Liver (tissue), 3 donors: ENCODE measurements around the gene ZRANB1.

ENCODE experiments used
- EGR1 ChIP-seq, 2 donors: IDR thresholded peaks; 2 replicates each; pipeline ENCODE4 v1.6.1; 2016 to 2018; ENCODE audit warnings: antibody characterized with exemption in 2 of 2, low read depth in 2 of 2
- FOXA1 ChIP-seq: IDR thresholded peaks from 2 replicates; pipeline ENCODE4 v1.6.1; 2016; ENCODE audit warnings: antibody characterized with exemption
- JUND ChIP-seq, 2 donors: IDR thresholded peaks; 2 replicates each; pipeline ENCODE4 v1.6.1; 2016; ENCODE audit warnings: antibody characterized with exemption in 2 of 2
- RXRA ChIP-seq, 2 donors: IDR thresholded peaks; 2 replicates each; pipeline ENCODE4 v1.6.1; 2017 to 2018; ENCODE audit warnings: antibody characterized with exemption in 2 of 2, mild to moderate bottlenecking in 1 of 2
- TAF1 ChIP-seq: conservative IDR thresholded peaks from 2 replicates; pipeline ENCODE4 v1.6.1; 2016; ENCODE audit warnings: antibody characterized with exemption, mild to moderate bottlenecking
- YY1 ChIP-seq: IDR thresholded peaks from 2 replicates; pipeline ENCODE4 v1.6.1; 2016; ENCODE audit warnings: antibody characterized with exemption, mild to moderate bottlenecking
- TF ChIP-seq, protein P1 (sequence below): fragments of 150-350 bp; IDR thresholded peaks from 2 replicates; pipeline ENCODE4 v1.5.1; 2017; ENCODE audit warnings: improper control_type of control experiment, low read depth, low read length; ENCODE audit not compliant: missing input control
- TF ChIP-seq, protein P2 (sequence below): IDR thresholded peaks from 2 replicates; pipeline ENCODE4 v1.6.1; 2016; ENCODE audit warnings: antibody characterized with exemption
- TF ChIP-seq, protein P3 (sequence below): IDR thresholded peaks from 2 replicates; pipeline ENCODE4 v1.6.1; 2016; ENCODE audit warnings: antibody characterized with exemption, mild to moderate bottlenecking
- donor health status: healthy.
- donor health status: healthy.

DNA sequence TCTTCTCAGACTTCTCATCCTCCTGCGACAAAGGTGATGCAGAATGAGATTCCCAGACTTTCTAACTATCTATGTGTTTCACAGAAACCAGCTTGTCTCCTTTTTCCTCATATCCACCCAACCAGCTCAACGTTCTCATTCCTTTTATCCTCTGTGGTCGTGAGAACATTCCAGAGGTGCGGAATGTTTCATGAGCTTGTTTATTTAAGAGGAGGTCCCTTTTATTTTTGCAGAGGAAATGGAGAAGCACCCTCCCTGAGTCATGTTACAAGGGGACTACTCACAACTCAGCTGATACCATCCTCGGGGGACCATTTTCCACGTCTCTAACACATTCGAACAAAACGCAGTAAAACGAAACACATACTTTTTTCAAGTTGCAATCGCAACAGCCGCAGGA, 93.2 kb downstream of the ZRANB1 start:
- TF ChIP-seq, protein P1, sequence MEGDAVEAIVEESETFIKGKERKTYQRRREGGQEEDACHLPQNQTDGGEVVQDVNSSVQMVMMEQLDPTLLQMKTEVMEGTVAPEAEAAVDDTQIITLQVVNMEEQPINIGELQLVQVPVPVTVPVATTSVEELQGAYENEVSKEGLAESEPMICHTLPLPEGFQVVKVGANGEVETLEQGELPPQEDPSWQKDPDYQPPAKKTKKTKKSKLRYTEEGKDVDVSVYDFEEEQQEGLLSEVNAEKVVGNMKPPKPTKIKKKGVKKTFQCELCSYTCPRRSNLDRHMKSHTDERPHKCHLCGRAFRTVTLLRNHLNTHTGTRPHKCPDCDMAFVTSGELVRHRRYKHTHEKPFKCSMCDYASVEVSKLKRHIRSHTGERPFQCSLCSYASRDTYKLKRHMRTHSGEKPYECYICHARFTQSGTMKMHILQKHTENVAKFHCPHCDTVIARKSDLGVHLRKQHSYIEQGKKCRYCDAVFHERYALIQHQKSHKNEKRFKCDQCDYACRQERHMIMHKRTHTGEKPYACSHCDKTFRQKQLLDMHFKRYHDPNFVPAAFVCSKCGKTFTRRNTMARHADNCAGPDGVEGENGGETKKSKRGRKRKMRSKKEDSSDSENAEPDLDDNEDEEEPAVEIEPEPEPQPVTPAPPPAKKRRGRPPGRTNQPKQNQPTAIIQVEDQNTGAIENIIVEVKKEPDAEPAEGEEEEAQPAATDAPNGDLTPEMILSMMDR, result no peak
- TF ChIP-seq RXRA (IDR thresholded peaks at IDR 0.05) (no peak), EGR1 (IDR thresholded peaks at IDR 0.05; ENCODE audit: low read depth in 2 of 2) (no peak), TAF1 (no peak), YY1 (no peak), FOXA1 (no peak), JUND (IDR thresholded peaks at IDR 0.05) (no peak)
- TF ChIP-seq, protein P2, sequence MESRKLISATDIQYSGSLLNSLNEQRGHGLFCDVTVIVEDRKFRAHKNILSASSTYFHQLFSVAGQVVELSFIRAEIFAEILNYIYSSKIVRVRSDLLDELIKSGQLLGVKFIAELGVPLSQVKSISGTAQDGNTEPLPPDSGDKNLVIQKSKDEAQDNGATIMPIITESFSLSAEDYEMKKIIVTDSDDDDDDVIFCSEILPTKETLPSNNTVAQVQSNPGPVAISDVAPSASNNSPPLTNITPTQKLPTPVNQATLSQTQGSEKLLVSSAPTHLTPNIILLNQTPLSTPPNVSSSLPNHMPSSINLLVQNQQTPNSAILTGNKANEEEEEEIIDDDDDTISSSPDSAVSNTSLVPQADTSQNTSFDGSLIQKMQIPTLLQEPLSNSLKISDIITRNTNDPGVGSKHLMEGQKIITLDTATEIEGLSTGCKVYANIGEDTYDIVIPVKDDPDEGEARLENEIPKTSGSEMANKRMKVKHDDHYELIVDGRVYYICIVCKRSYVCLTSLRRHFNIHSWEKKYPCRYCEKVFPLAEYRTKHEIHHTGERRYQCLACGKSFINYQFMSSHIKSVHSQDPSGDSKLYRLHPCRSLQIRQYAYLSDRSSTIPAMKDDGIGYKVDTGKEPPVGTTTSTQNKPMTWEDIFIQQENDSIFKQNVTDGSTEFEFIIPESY, result no peak
- TF ChIP-seq, protein P3, sequence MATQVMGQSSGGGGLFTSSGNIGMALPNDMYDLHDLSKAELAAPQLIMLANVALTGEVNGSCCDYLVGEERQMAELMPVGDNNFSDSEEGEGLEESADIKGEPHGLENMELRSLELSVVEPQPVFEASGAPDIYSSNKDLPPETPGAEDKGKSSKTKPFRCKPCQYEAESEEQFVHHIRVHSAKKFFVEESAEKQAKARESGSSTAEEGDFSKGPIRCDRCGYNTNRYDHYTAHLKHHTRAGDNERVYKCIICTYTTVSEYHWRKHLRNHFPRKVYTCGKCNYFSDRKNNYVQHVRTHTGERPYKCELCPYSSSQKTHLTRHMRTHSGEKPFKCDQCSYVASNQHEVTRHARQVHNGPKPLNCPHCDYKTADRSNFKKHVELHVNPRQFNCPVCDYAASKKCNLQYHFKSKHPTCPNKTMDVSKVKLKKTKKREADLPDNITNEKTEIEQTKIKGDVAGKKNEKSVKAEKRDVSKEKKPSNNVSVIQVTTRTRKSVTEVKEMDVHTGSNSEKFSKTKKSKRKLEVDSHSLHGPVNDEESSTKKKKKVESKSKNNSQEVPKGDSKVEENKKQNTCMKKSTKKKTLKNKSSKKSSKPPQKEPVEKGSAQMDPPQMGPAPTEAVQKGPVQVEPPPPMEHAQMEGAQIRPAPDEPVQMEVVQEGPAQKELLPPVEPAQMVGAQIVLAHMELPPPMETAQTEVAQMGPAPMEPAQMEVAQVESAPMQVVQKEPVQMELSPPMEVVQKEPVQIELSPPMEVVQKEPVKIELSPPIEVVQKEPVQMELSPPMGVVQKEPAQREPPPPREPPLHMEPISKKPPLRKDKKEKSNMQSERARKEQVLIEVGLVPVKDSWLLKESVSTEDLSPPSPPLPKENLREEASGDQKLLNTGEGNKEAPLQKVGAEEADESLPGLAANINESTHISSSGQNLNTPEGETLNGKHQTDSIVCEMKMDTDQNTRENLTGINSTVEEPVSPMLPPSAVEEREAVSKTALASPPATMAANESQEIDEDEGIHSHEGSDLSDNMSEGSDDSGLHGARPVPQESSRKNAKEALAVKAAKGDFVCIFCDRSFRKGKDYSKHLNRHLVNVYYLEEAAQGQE, result no peak
